Neural progenitor cell (in vitro differentiated cells): ENCODE results near the gene LRP6. TPM values are rescaled to one million over a fixed set of nuclear protein-coding genes. Genes with fewer than 3 reads are reported as not detected.

Source experiments
- DNase-seq: peaks from one replicate; pipeline ENCODE4 v3.0.0-alpha.2; 2016; ENCODE audit warnings: low spot score
- H2AFZ ChIP-seq: fragments of 200-600 bp; sonication (generic); replicated peaks from 2 replicates; pipeline ENCODE4 v1.6.1; 2016; ENCODE audit warnings: antibody characterized with exemption
- H3F3A ChIP-seq: fragments of 200-600 bp; sonication (generic); 2 replicates; pipeline ENCODE4 v1.6.1; 2016; ENCODE audit warnings: antibody characterized with exemption, low read depth
- H3K27ac ChIP-seq: fragments of 200-600 bp; sonication (generic); 2 replicates; pipeline ENCODE4 v1.5.1; 2016; ENCODE audit warnings: mild to moderate bottlenecking
- H3K27me3 ChIP-seq: fragments of 200-600 bp; sonication (generic); 2 replicates; pipeline ENCODE4 v1.6.1; 2016; ENCODE audit warnings: mild to moderate bottlenecking, moderate library complexity
- H3K36me3 ChIP-seq: fragments of 200-600 bp; sonication (generic); 2 replicates; pipeline ENCODE4 v1.5.1; 2016
- H3K4me1 ChIP-seq: fragments of 200-600 bp; sonication (generic); 2 replicates; pipeline ENCODE4 v1.6.1; 2016; ENCODE audit warnings: mixed run types
- H3K4me2 ChIP-seq: fragments of 200-600 bp; sonication (generic); 2 replicates; pipeline ENCODE4 v1.6.1; 2016
- H3K4me3 ChIP-seq: fragments of 200-600 bp; sonication (generic); 2 replicates; pipeline ENCODE4 v1.5.1; 2016
- H3K79me2 ChIP-seq: fragments of 200-600 bp; sonication (generic); 2 replicates; pipeline ENCODE4 v1.6.1; 2016; ENCODE audit warnings: low read depth
- H3K9ac ChIP-seq: fragments of 200-600 bp; sonication (generic); 2 replicates; pipeline ENCODE4 v1.6.1; 2016
- H3K9me3 ChIP-seq: fragments of 200-600 bp; sonication (generic); 2 replicates; pipeline ENCODE4 v1.5.1; 2016; ENCODE audit warnings: low read depth
- H4K20me1 ChIP-seq: fragments of 200-600 bp; sonication (generic); 2 replicates; pipeline ENCODE4 v1.6.1; 2016; ENCODE audit warnings: low read depth
- H3K27ac Mint-ChIP-seq: 3 replicates; pipeline ENCODE4 v1.8.0; 2021; ENCODE audit warnings: mixed read lengths
- H3K27me3 Mint-ChIP-seq: 2 replicates; pipeline ENCODE4 v1.8.0; 2022; ENCODE audit warnings: low read depth, mild to moderate bottlenecking, inconsistent platforms, moderate library complexity, mixed read lengths; ENCODE audit not compliant: insufficient read depth
- H3K36me3 Mint-ChIP-seq: 3 replicates; pipeline ENCODE4 v1.8.0; 2021; ENCODE audit warnings: mixed read lengths
- H3K4me1 Mint-ChIP-seq: 3 replicates; pipeline ENCODE4 v1.8.0; 2021; ENCODE audit warnings: mixed read lengths
- H3K4me3 Mint-ChIP-seq: 3 replicates; pipeline ENCODE4 v1.8.0; 2021; ENCODE audit warnings: mild to moderate bottlenecking, moderate library complexity, mixed read lengths
- H3K9me3 Mint-ChIP-seq: 3 replicates; pipeline ENCODE4 v1.8.0; 2020; ENCODE audit warnings: mixed read lengths
- CTCF ChIP-seq: fragments of 200-600 bp; sonication (generic); IDR thresholded peaks from 2 replicates; pipeline ENCODE4 v1.5.1; 2017; ENCODE audit warnings: antibody characterized with exemption, mild to moderate bottlenecking
- EZH2 ChIP-seq: fragments of 200-600 bp; sonication (generic); IDR thresholded peaks from 2 replicates; pipeline ENCODE4 v1.6.1; 2017; ENCODE audit warnings: antibody characterized with exemption, mild to moderate bottlenecking, moderate library complexity
- EZH2phosphoT487 ChIP-seq: fragments of 200-600 bp; sonication (generic); IDR thresholded peaks from 2 replicates; pipeline ENCODE4 v1.6.1; 2017; ENCODE audit warnings: antibody characterized with exemption
- total RNA-seq: library from RNA; depleted of rRNA; stranded (reverse); fragments of >200 nt; gene quantifications from 2 replicates; pipeline ENCODE4 v1.2.3, GENCODE V29; 2015; ENCODE audit warnings: low replicate concordance

Gene LRP6
- total RNA-seq, 1 donor from 2014 or later = 68.0 TPM

- H3K4me1 Mint-ChIP-seq = peaks cover 4% of the 10 kb centered on the region
- no peak for DNase-seq
- Histone ChIP-seq H2AFZ (no peak overlapping the region), H3K4me1 (peaks cover 6% of the 10 kb centered on the region), H3K27me3 (no peaks in the 10 kb centered on the region), H3F3A (no peaks in the 10 kb centered on the region), H3K79me2 (peaks cover 63% of the 10 kb centered on the region), H3K27ac (no peak overlapping the region), H3K4me3 (no peak overlapping the region), H4K20me1 (peaks cover 17% of the 10 kb centered on the region), H3K9me3 (no peaks in the 10 kb centered on the region), H3K36me3 (no peaks in the 10 kb centered on the region), H3K9ac (no peak overlapping the region), H3K4me2 (no peak overlapping the region)
- H3K36me3 Mint-ChIP-seq = peaks cover 31% of the 10 kb centered on the region
- H3K27me3 Mint-ChIP-seq = no peaks in the 10 kb centered on the region
- H3K4me3 Mint-ChIP-seq = no peak overlapping the region
- H3K27ac Mint-ChIP-seq = no peak overlapping the region
- H3K9me3 Mint-ChIP-seq = no peaks in the 10 kb centered on the region
- no peak for TF ChIP-seq EZH2
- TF ChIP-seq CTCF = no peak
- TF ChIP-seq EZH2phosphoT487 = no peak
Observed at GRCh38 chr12:12167847-12168246, 99.0 kb downstream of the LRP6 start.

GRCh38 chr12:12166751-12167150 lies 100.1 kb downstream of the LRP6 start:
- no peak overlapping the region for H3K27ac ChIP-seq
- no peaks in the 10 kb centered on the region for H3F3A ChIP-seq
- no peak for DNase-seq
- H3K36me3 ChIP-seq = peaks cover 9% of the 10 kb centered on the region
- no peak overlapping the region for H3K27ac Mint-ChIP-seq
- no peak overlapping the region for H3K4me3 ChIP-seq
- H3K4me3 Mint-ChIP-seq = no peak overlapping the region
- peaks cover 4% of the 10 kb centered on the region for H3K4me1 Mint-ChIP-seq
- no peak for TF ChIP-seq EZH2phosphoT487
- TF ChIP-seq CTCF = no peak
- TF ChIP-seq EZH2 = no peak
- peaks cover 13% of the 10 kb centered on the region for H4K20me1 ChIP-seq
- H3K9me3 Mint-ChIP-seq = no peaks in the 10 kb centered on the region
- H3K27me3 ChIP-seq = no peaks in the 10 kb centered on the region
- H3K36me3 Mint-ChIP-seq = peaks cover 35% of the 10 kb centered on the region
- H2AFZ ChIP-seq = no peak overlapping the region
- H3K9me3 ChIP-seq = no peaks in the 10 kb centered on the region
- no peak overlapping the region for H3K4me2 ChIP-seq
- H3K4me1 ChIP-seq = peaks cover 6% of the 10 kb centered on the region
- no peak overlapping the region for H3K9ac ChIP-seq
- peaks cover 52% of the 10 kb centered on the region for H3K79me2 ChIP-seq
- no peaks in the 10 kb centered on the region for H3K27me3 Mint-ChIP-seq

GRCh38 chr12:12159988-12160387 lies 106.9 kb downstream of the LRP6 start:
- H3K79me2 ChIP-seq = peaks cover 16% of the 10 kb centered on the region

More at GRCh38 chr12:12159988-12160387, 106.9 kb downstream of the LRP6 start:
- H3K9ac ChIP-seq = no peak overlapping the region
- peaks cover 11% of the 10 kb centered on the region for H4K20me1 ChIP-seq
- Mint-ChIP-seq H3K27me3 (no peaks in the 10 kb centered on the region), H3K27ac (no peak overlapping the region), H3K4me1 (peaks cover 2% of the 10 kb centered on the region), H3K36me3 (peaks cover 52% of the 10 kb centered on the region), H3K9me3 (no peaks in the 10 kb centered on the region), H3K4me3 (no peak overlapping the region)
- no peak overlapping the region for H3K4me2 ChIP-seq
- no peaks in the 10 kb centered on the region for H3K27me3 ChIP-seq
- TF ChIP-seq EZH2 (no peak), CTCF (no peak), EZH2phosphoT487 (no peak)
- no peak overlapping the region for H3K27ac ChIP-seq
- no peaks in the 10 kb centered on the region for H3F3A ChIP-seq
- DNase-seq = no peak
- no peak overlapping the region for H2AFZ ChIP-seq
- no peak overlapping the region for H3K4me3 ChIP-seq
- no peaks in the 10 kb centered on the region for H3K4me1 ChIP-seq
- no peaks in the 10 kb centered on the region for H3K9me3 ChIP-seq
- H3K36me3 ChIP-seq = peaks cover 20% of the 10 kb centered on the region
